ENCODE measurements around the gene POTEC. TPM values are rescaled to one million over a fixed set of nuclear protein-coding genes. Genes with fewer than 3 reads are reported as not detected.

Gene POTEC
- total RNA-seq, 1 donor from 2014 or later = not detected

Other genes starting within 250 kb of the POTEC start
- not detected in 2 replicates for gene ANKRD30B, start 204.6 kb upstream of the POTEC start, total RNA-seq